Measurements from ENCODE around the gene PLEKHG1.

DNA sequence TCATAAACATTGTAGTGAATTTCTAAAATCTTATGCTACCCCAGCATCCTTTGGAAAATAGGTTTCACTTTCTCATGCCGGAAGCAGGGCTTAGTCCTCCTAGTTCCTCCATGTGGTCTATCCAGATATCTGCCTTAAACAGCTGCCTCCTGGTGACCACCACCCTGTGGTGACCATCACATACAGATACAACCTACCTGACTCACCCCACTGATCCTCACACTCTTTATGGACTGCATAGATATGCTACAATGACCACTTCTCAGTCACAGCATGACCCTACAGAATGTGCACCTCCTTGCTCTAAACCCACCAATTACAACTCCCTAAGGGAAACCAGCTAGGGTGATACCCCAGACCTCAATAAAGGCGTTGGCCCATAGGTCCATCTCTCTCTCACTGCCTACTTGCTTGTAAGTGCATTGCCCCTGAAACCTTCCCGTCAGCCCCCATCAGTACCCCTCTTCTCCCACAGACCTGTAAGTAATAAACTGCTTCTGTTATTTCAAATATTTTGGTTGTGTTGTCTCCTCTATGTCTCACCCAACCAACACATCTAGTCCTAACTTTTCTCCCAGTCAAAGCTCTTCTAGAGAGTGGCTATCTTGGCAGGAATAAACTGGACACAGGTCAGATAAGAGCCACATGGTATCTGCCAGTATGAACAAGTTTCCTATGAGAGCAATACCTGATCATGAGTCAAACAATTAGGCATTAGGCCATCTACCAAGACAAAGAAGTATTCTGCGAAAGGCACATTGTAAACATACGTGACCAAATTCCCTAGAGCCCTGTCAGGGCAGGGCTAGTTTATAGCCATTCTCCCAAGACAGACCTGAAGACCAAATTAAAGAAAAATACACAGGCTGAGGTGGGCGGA lies 39.4 kb upstream of the PLEKHG1 start:
- TF ChIP-seq, protein P1, sequence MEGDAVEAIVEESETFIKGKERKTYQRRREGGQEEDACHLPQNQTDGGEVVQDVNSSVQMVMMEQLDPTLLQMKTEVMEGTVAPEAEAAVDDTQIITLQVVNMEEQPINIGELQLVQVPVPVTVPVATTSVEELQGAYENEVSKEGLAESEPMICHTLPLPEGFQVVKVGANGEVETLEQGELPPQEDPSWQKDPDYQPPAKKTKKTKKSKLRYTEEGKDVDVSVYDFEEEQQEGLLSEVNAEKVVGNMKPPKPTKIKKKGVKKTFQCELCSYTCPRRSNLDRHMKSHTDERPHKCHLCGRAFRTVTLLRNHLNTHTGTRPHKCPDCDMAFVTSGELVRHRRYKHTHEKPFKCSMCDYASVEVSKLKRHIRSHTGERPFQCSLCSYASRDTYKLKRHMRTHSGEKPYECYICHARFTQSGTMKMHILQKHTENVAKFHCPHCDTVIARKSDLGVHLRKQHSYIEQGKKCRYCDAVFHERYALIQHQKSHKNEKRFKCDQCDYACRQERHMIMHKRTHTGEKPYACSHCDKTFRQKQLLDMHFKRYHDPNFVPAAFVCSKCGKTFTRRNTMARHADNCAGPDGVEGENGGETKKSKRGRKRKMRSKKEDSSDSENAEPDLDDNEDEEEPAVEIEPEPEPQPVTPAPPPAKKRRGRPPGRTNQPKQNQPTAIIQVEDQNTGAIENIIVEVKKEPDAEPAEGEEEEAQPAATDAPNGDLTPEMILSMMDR (IDR thresholded peaks at IDR 0.05): no peak
- no peak for TF ChIP-seq POLR2A (IDR thresholded peaks at IDR 0.05)

Measured in sigmoid colon (tissue), 3 donors.